Measurements from ENCODE around the gene CNOT3. TPM values are rescaled to one million over a fixed set of nuclear protein-coding genes. Genes with fewer than 3 reads are reported as not detected.

CNOT3 gene
- total and polyA plus RNA-seq, 2 of the 13 experiments (the other 11 are each of a cell fraction or from before 2014, with no cell fraction given), result 4.3 to 5.8 TPM

- no peak for TF ChIP-seq PAX8 (CRISPR knock-in tag; IDR thresholded peaks at IDR 0.05; ENCODE audit: borderline replicate concordance)
- no peak for TF ChIP-seq MIXL1 (CRISPR knock-in tag; IDR thresholded peaks at IDR 0.05)
- peak; percentile 83; the same call in 1 of the 2 replicates for TF ChIP-seq SPEN (CRISPR knock-in tag; IDR thresholded peaks at IDR 0.05; ENCODE audit: low read depth)
- no peak for TF ChIP-seq SNRNP70 (IDR thresholded peaks at IDR 0.05; ENCODE audit: low read depth, low read length)
- no peak for TF ChIP-seq RAD51 (IDR thresholded peaks at IDR 0.05; ENCODE audit: borderline replicate concordance)
- TF ChIP-seq SP140L (CRISPR knock-in tag; IDR thresholded peaks at IDR 0.05; ENCODE audit: borderline replicate concordance), result no peak; the same call in 1 of the 2 replicates
- no peak for TF ChIP-seq RFXAP (CRISPR knock-in tag; IDR thresholded peaks at IDR 0.05; ENCODE audit: borderline replicate concordance)
- TF ChIP-seq SMC3 (IDR thresholded peaks at IDR 0.05; ENCODE audit: low read length), result no peak
- no peak for TF ChIP-seq ZFP36L1 (CRISPR knock-in tag; IDR thresholded peaks at IDR 0.05)
- TF ChIP-seq ZNF772 (CRISPR knock-in tag; IDR thresholded peaks at IDR 0.05), result no peak; the same call in 1 of the 2 replicates
- TF ChIP-seq AKNA (CRISPR knock-in tag; IDR thresholded peaks at IDR 0.05; ENCODE audit: borderline replicate concordance), result no peak
- peak; percentile 19; the same call in 1 of the 2 replicates for TF ChIP-seq ZNF205 (CRISPR knock-in tag; IDR thresholded peaks at IDR 0.05)
- no peak for TF ChIP-seq ZNF292 (CRISPR knock-in tag; IDR thresholded peaks at IDR 0.05; ENCODE audit: borderline replicate concordance, low read depth)
- TF ChIP-seq GMEB1 (CRISPR knock-in tag; IDR thresholded peaks at IDR 0.05; ENCODE audit: borderline replicate concordance), result peak; percentile 96
- no peak for TF ChIP-seq TERF1 (CRISPR knock-in tag; IDR thresholded peaks at IDR 0.05)
- TF ChIP-seq HNF1B (CRISPR knock-in tag; IDR thresholded peaks at IDR 0.05), result peak; percentile 88
- no peak for TF ChIP-seq MZF1 (CRISPR knock-in tag; IDR thresholded peaks at IDR 0.05; ENCODE audit: borderline replicate concordance)
- TF ChIP-seq TBX3 (IDR thresholded peaks at IDR 0.05; ENCODE audit: borderline replicate concordance), result no peak
- peak; percentile 53 for TF ChIP-seq DMAP1 (CRISPR knock-in tag; IDR thresholded peaks at IDR 0.05)
- TF ChIP-seq SNAPC2 (CRISPR knock-in tag; IDR thresholded peaks at IDR 0.05), result no peak
These were observed 35.0 kb upstream of the CNOT3 start, which contains the start of gene NDUFA3 (continued) for GRCh38 chr19:54102421-54103169.

All from HepG2 (cell line).